ENCODE data around the gene KRT86. TPM values are rescaled to one million over a fixed set of nuclear protein-coding genes. Genes with fewer than 3 reads are reported as not detected.
A peak's percentile ranks its signal among the peaks of the same experiment; 100 is the strongest.

KRT86 gene
- polyA plus RNA-seq, 1 of the 3 experiments (the other 2 are of a cell fraction) = 0.56 TPM

DNA sequence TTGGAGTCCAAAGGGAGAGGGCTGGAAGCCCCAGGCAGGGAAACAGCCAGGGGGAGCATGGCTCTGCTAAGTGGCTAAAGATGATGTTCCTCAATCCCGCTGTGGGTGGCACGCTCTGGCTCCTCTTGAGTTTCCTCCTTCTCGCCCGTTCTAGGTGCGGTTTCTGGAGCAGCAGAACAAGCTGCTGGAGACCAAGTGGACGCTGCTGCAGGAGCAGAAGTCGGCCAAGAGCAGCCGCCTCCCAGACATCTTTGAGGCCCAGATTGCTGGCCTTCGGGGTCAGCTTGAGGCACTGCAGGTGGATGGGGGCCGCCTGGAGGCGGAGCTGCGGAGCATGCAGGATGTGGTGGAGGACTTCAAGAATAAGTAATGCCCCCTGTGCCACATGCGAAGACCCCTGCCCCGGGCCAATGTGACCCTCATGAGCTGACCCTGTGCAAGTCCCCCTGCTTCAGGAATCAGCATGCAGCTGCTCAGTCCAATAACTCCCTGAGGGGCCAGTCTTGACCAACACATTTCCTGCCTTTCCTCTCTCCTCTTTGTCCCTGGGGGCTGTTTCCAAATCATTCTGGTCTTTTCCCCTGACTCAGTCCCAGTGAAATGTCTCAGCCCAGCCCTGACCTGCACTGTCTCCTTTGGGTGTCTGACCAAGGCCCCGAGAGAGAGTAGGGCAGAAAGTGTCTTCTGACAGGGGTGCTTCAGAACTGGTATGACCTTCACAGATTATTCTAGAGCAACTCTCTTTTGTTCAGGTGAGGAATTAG lies 39.3 kb upstream of the KRT86 start (continued):
- no peak for TF ChIP-seq FOXJ3 (CRISPR knock-in tag; IDR thresholded peaks at IDR 0.05)
- TF ChIP-seq TCF12 (IDR thresholded peaks at IDR 0.05) = no peak
- TF ChIP-seq USF1 (IDR thresholded peaks at IDR 0.05; ENCODE audit: borderline replicate concordance, low read depth) = no peak
- TF ChIP-seq CTCF (IDR thresholded peaks at IDR 0.05) = no peak

GRCh38 chr12:52235822-52236361 lies 38.6 kb upstream of the KRT86 start:
- Histone ChIP-seq H3K4me1 (ENCODE audit: control insufficient read depth in 1 of 2, insufficient read depth in 2 of 2, low read depth in 1 of 2, low read length in 1 of 2) (peaks cover 0 to 4% of the 10 kb centered on the region in 2 experiments; a peak in 2 of 4 replicates), H3K9me3 (no peaks in the 10 kb centered on the region), H3K9me2 (no peaks in the 10 kb centered on the region), H3F3A (replicated peaks; ENCODE audit: insufficient read depth) (peaks cover 3% of the 10 kb centered on the region), H3K79me2 (ENCODE audit: insufficient read depth) (no peaks in the 10 kb centered on the region), H4K20me1 (ENCODE audit: insufficient read depth) (no peaks in the 10 kb centered on the region), H3K27me3 (ENCODE audit: insufficient read depth) (no peaks in the 10 kb centered on the region), H3K4me2 (no peak overlapping the region), H3K27ac (ENCODE audit: low read depth in 2 of 2, low read length in 1 of 2) (no peak overlapping the region), H2AFZ (ENCODE audit: low read depth) (no peak overlapping the region), H3K4me3 (ENCODE audit: low read depth in 2 of 2, low read length in 1 of 2) (no peak overlapping the region), H3K9ac (no peak overlapping the region), H3K36me3 (replicated peaks in 1 of 2; ENCODE audit: control insufficient read depth in 1 of 2, insufficient read depth in 2 of 2, low read length in 1 of 2) (no peaks in the 10 kb centered on the region)
- ChIA-PET POLR2A (no interaction called here), CTCF (interaction anchor here (0.8 to 2.6 kb wide), 5 partner anchors 11 to 102 kb away, joined by 3 to 22 read pairs (median 4); no protein-coding TSS in a partner anchor)
- peak; percentile 20 for DNase-seq
- WGBS (ENCODE audit: low lambda C conversion rate) = 69% methylated on average over 4 of the region's 4 CpGs
- TF ChIP-seq NFIC (IDR thresholded peaks at IDR 0.05; ENCODE audit: borderline replicate concordance) (no peak), TAF1 (IDR thresholded peaks at IDR 0.05; ENCODE audit: borderline replicate concordance, low read depth, low read length) (no peak), ELF1 (IDR thresholded peaks at IDR 0.05) (no peak), PBX3 (IDR thresholded peaks at IDR 0.05) (no peak), JUND (IDR thresholded peaks at IDR 0.05) (no peak), MEF2A (IDR thresholded peaks at IDR 0.05; ENCODE audit: borderline replicate concordance, low read depth) (no peak)
